OCI-LY1 (cell line): ENCODE measurements around the gene TGFB2.

ENCODE experiments used
- CTCF ChIP-seq: fragments of 200-600 bp; sonication (generic), shearing (Covaris generic); IDR thresholded peaks from 2 replicates; pipeline ENCODE4 v1.5.1; 2017; ENCODE audit warnings: mild to moderate bottlenecking, antibody characterized with exemption, low read length, moderate library complexity, mixed read lengths
- EZH2 ChIP-seq: fragments of 200-600 bp; sonication (generic), shearing (Covaris generic); IDR thresholded peaks from 2 replicates; pipeline ENCODE4 v1.8.0; 2017; ENCODE audit warnings: borderline replicate concordance, mixed run types, mild to moderate bottlenecking, antibody characterized with exemption, low read length, moderate library complexity, mixed read lengths

- TF ChIP-seq CTCF = no peak
- no peak for TF ChIP-seq EZH2
Measured at GRCh38 chr1:218467101-218468072, 122.3 kb downstream of the TGFB2 start.
